Left cardiac atrium (tissue), 4 donors: ENCODE results near the gene CTTN. TPM values are rescaled to one million over a fixed set of nuclear protein-coding genes. Genes with fewer than 3 reads are reported as not detected.
"Not testable (repeated sequence)": the region's sequence is repeated elsewhere in the genome, so short reads cannot be mapped to it uniquely, and the experiment has no call there.

ENCODE experiments used
- ATAC-seq, 2 donors: fragments of 200-7000 bp; cut with Tn5 transposase; one replicate each; pipeline ENCODE4 v1.9.1; 2020; ENCODE audit warnings: mild to moderate bottlenecking in 2 of 2, moderate library complexity in 2 of 2
- DNase-seq: peaks from one replicate; pipeline ENCODE4 v3.0.0-alpha.2; 2020
- intact Hi-C, 2 donors: fragments of 100-400 bp; cut with DNase I; formaldehyde crosslinking; loops; one replicate each; pipeline versions ENCODE4 v1.14.1 to v1.15.1; 2022 to 2023
- total RNA-seq, 2 donors: library from RNA; stranded (reverse); fragmentation: NEBNext Ultra II Directional; extraction: Animal tissue kit (Norgen Biotek cat#: 25700); gene quantifications; one replicate each; pipeline ENCODE4 v1.2.1, GENCODE V29; 2021
- donor health status: DM: no; HTN: yes; CAD: no.
- donor health status: DM: no; HTN: yes; CAD: no; lungs with severe emphysema.
- donor health status: DM: yes; HTN: yes; CAD: no.
- donor health status: Dilated cardiomyopathy.

CTTN gene
- total RNA-seq, 2 donors from 2014 or later: 71.7 to 112 TPM

DNA sequence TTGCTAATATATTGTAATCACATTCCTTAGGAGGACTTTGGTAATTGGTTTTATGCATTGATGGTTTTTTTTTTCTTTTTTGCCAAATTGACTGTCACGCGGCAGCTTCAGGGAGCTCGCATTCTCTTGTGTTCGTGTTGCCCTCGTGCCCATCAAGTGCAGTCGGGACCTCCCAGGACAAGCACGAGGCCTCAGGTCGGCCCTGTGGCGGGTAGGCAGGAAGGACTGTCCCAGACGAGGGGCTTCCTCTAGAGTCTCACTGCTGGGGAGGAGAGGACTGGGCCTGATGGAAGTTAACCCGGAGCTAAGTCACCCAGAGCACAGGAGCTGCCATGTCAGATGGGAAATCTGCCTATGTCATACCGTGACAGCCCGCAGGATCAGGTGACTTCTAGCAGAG lies 37.0 kb downstream of the CTTN start:
- DNase-seq (no peak), ATAC-seq (no peak)
- intact Hi-C loops: no loop called here

DNA sequence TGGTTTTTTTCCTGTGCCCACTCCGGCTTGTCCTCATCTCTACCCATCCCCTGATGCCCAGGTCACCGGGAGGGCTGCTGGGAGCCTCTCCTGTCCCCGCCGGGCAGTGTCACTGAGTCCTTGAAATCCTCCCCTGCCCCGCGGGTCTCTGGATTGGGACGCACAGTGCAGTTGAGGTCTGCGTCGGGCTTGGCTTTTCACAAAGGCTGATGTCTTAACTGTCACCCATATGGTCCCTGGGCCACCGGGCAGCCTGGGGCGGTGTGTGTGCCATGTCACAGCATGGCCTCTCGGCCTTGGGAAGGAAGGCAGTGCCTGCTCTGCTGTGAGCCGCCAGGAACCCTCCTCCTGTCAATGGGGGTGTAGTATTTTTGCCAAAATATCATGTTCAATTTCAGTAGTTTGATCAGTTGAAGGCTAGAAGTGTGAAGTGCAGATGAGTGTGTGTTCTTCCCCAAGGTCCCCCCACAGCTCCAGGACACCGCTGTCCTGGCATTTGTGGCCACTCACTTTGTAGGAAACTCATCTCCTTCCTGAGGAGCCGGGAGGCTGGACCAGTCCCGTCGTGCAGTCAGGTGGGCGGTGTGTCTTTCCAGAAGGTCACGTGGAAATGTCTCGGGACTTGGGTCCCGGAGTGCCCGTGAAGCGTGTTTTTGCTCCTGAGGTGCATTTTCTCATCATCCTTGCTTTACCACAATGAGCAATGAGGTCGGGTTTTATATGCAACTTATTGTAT lies 37.6 kb downstream of the CTTN start:
- intact Hi-C loops: no loop called here
- DNase-seq (no peak), ATAC-seq (no peak)

DNA sequence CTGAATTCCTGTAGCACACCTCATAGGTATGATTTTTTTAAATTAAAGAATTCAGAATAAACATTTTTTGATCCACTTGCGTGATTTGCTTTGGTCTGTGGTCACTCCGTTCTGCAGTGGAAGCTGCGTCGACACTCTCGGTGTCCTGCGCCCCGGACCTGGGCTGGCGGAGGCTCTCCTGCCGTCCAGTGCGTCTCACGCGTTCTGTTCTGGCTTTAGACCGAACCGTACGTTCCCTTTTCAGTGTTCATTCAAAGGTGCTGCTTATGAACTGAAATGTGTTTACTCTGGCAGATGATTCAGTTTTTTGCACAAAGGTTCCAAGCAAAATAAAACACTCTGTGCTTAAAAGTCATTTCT lies 38.2 kb downstream of the CTTN start:
- DNase-seq (no peak), ATAC-seq (no peak)
- intact Hi-C loops: no loop called here

DNA sequence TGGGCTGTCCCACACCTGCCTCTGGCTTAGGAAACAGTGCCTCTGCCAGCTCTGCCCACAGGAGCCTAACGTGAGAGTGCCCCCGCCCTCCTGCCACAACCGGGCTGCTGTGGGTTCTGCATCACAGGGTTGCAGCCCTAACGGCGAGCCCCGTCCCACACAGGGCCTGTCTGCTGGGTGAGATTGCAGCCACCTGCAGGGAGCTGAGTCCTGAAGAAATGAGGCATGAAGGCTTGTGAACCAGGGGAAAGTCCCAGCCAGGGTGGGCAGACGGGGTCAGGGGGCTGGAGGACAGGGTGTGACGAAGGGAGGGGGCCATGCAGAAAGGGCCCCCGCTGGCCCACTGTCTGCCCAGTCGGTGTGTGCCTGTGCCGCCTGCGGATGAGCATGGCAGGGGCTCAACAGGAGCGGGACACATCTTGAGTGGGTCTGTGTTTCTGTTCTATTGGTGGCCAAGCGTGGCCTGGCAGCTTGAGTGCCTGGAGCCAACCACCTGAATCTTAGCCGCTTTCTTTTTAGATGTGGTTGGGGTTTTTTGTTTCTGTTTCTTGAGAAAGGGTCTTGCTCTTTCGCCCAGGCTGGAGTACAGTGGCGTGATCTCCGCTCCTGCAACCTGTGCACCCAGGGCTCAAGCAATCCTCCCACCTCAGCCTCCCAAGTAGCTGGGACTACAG lies 38.9 kb downstream of the CTTN start:
- intact Hi-C loops: no loop called here
- DNase-seq: no peak
- no peak for ATAC-seq

DNA sequence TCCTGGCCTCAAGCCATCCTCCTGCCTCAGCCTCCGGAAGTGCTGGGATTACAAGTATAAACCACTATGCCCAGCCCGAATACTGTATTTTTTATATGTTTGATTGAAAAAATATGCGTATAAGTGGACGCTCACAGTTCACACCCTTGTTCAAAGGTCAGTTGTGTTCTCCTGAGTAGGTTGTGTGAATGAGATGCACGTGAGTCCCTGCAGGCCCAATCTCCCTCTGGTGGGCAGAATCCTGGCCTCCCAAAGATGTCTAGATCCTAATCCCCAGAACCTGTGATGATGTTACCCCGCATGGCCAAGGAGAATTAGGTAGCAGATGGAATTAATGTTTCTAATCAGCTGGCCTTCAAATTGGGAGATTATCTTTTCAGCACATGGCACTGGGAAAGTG lies 41.9 kb downstream of the CTTN start:
- intact Hi-C loops: no loop called here

DNA sequence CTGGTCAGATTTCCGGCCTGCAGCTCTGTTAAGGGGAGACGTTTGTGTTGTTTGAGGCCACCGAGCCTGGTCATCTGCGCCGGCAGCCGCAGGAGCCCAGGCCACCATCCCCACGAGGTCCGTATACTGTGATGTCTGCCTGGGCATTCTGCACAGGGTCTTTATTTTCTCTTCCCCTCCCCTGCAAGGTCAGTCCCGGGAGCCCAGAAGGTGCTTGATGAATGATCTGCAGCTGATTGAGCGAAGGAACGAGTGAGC lies 45.4 kb downstream of the CTTN start:
- intact Hi-C loops: no loop called here
- ATAC-seq (no peak), DNase-seq (no peak)

More for the DNA sequence above, 41.9 kb downstream of the CTTN start:
- no peak for DNase-seq
- ATAC-seq: no peak

DNA sequence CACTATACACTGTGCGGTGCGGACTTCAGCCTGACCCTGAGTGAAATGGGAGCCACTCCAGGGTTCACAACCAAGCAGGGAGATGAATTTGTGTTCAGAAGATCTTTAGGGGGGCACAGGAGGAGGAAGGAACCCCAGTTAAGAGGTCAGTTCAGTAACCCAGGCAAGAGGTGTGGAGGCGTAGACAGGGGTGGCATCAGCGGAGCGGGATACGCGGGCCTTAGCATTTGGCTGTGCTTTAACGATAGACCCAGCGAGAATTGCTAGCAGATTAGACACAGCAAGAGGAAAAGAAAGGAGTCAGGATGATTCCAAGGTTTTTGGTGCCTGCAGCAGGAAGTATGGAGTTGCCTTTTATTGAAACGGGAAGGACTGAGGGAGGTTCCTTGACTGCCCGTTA lies 46.8 kb downstream of the CTTN start:
- no peak for DNase-seq
- ATAC-seq: no peak
- intact Hi-C loops: no loop called here

DNA sequence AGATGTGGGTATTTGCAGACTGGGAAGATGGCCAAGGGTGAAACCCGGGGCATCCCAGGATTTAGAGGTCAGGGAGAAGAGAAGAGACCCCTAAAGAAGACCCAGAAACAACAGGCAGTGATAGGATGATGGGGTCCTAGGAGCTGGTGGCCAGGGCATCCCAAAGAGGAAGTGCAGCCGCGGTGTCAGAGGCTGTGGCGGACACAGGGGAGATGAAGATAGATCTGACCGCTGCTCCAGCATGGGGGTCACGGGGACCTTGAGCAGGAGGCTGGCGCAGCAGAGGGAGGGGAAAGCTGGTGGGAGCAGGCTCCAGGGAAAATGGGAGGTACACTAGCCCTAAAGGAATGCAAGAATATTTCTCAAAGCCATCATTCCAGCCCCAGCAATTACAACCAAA lies 47.3 kb downstream of the CTTN start:
- DNase-seq (no peak), ATAC-seq (no peak)

DNA sequence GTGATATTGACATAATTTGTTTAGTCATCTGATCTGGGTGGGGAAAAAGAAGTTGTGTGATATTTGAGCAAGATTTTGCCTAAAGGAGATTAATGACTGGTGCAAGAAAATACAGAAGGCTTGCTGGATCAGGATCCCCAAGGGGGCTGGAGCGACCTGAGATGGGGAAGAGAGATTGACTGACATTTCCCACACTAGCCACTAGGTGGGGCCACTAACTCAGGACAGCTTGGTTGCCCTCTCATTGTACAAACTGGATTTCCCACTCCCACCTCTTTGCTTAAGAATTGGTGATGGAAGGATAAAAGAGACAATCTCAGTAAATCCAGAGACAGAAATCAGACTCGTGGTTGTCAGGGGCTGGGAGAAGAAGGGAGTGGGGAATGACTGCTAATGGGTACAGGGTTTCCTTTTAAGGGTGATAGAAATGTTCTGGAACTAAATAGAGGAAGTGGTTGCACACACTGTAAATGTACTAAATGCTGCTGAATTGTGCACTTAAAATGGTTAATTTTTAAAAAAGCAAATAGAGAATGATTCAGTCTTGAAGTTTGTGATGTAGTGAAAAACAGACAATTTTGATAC lies 50.7 kb downstream of the CTTN start:
- no peak for DNase-seq
- intact Hi-C loops: no loop called here
- no peak for ATAC-seq

More for the DNA sequence above, 47.3 kb downstream of the CTTN start:
- intact Hi-C loops: no loop called here

DNA sequence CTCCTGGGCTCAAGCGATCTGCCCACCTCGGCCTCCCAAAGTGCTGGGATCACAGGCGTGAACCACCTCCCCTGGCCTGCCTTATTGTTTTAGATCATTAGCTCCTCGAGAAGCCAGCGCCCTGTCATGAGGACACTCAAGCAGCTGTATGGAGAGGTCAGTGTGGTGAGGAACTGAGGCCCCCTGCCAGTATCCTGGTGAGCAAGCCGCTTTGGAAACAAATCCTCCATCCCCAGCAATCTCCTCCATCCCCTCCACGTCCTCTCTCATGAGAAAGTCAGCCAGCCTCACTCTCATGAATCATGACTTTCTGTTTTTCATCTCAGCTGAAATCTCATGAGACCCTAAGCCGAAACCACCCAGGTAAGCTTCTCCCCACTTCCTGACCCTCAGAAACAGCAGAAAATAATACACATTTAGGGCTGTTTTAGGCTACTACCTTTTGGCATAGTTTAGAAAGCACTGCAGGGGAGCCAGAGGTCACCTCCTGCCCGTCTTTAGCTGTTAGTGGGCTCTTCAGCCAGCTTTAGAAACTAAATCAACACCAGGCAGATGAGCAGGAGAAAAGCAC lies 56.0 kb downstream of the CTTN start:
- intact Hi-C loops: no loop called here
- no peak for ATAC-seq
- DNase-seq: no peak

DNA sequence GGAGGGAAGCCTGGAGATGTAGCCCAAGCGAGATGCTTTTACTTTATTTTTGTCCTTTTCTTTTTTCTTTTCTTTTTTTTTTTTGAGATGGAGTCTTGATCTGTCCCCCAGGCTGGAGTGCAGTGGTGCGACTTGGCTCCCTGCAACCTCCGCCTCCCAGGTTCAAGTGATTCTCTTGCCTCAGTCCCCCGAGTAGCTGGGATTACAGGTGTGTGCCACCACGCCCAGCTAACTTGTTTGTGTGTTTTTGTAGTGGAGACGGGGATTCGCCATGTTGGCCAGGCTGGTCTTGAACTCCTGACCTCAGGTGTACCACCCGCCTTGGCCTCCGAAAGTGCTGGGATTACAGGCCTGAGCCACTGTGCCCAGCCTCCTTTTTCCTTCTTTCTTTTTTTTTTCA lies 56.5 kb downstream of the CTTN start:
- ATAC-seq, intact Hi-C loops, DNase-seq: not testable (repeated sequence)

DNA sequence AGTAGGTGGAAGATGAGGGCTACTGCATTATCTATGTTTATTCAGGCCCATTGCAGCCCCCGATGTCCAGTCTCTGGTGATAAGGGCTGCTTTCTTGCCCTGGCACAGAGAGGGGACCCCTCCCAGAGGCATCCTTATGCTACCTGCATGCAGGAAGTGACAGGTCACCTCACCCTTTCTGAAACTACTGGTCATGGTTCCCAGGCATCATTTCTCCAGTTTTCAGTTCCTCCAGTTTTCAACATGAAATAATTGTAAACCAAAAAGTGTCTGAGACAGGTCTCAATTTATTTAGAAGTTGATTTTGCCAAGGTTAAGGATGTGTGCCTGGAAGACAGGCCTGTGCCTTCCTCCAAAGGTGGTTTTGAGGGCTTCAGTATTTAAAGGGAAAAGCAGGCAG lies 57.0 kb downstream of the CTTN start:
- ATAC-seq: no peak
- intact Hi-C loops: no loop called here
- no peak for DNase-seq

DNA sequence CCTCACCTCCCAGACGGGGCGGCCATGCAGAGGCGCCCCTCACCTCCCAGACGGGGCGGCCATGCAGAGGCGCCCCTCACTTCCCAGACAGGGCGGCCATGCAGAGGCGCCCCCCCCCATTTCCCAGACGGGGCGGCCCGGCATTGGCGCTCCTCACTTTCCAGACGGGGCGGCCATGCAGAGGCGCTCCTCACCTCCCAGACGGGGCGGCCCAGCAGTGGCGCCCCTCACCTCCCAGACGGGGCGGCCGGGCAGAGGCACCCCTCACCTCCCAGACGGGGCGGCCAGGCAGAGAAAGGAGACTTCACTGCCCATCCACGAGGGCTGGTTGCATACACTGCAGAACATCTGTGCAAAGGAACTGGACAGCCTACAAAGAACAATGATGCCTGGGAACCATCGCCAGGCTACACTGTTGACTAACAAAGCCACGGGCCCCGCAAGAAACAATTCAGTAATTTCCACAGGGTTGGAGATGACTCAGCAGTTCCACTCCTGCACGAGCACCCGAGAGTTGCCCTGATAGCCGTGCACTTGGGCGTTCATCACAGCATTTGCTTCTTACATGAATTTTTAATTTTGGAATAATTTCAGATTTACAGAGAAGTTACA lies 58.7 kb downstream of the CTTN start:
- ATAC-seq (peak in 1 of 2 donors; percentile 74), DNase-seq (no peak)
- intact Hi-C loops: no loop called here

DNA sequence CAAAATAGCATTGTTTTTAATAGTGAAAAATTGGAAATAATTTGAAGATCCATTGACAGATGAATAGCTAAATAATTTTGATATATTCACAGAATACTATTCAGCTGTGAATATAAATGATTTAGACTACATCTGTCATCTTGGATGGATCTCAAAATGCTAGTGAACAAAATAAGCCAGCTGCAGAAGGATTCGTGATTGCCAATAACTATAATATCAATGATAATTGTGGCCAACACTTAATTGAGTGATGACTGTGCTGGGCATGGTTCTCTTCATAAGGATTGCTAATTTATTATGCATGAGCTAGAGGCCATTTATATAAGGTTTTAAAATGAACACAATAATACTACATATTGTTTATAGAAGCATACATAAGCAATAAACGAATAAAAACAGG lies 60.4 kb downstream of the CTTN start:
- DNase-seq: no peak
- ATAC-seq: no peak

DNA sequence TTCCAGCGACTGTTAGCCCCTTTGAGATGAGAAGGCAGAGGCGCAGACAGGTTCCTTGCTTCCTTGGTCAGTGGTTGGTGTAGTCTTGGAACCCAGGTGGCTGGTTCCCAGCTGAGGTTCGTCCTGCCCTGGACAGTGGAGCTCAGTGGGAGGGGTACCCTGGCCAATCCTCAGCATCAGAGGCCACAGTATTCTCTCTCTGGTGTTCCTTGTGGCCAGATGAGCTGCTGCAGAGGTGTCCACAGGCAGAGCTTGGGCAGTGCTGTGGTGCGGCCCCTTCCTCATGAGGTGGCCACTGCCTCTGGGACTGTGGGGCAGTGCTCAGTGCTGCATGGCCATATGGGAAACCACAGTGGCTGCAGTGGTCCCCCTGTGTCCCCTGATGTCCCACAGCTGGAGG lies 61.8 kb downstream of the CTTN start:
- intact Hi-C loops: no loop called here
- ATAC-seq: no peak
- DNase-seq: no peak

More for the DNA sequence above, 60.4 kb downstream of the CTTN start:
- intact Hi-C loops: no loop called here

DNA sequence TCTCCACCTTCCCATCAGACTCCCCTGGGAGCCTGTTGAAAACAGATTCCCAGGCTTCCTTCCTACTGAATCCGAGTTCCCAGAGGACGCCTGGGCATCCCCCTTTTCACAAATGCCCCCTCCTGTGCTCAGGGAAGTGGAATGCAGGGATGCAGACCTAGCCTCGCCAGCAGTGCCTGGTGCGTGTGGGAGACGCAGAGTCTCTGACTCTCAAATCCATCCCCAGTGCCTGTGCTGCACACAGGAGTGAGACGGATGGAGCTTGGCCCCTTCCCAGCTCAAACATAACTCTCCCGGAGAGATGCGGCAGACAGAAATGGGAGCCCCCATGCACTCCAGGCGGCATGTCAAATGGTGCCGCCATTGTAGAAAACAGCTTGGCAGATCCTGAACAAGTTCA lies 62.6 kb downstream of the CTTN start:
- DNase-seq: no peak
- intact Hi-C loops: no loop called here
- no peak for ATAC-seq

DNA sequence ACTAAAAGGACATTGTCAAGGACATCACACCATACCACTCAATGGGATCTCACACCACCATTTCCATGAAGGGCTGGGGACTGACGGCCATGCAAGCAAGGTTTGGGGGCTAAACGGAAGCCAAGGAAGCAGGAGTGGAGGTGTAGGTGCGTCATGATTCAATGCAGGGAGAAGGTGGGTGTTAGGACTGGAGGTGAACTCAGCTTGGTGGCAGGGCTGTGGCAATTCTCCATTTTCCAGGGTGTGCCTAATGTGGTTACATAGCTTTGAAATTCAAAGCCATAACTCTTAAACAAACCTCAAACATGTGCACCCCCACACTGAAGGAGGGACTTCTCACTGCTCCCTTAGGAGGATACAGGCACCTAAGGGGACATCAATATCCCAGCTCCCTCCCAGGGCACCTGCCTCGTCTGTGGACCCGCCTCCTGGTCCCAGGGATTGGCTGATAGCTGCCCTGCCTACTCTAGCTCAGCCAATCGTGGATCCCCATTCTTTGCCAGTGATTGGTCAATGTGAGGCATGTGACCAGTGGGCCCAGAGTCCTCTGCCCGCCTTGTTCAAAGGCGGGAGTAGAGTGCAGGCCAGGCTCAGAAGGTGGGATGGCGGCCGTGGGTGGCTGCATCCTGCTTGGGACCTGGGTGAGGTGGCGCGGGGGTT lies 64.6 kb downstream of the CTTN start:
- no peak for DNase-seq
- no peak for ATAC-seq
- intact Hi-C loops: no loop called here

DNA sequence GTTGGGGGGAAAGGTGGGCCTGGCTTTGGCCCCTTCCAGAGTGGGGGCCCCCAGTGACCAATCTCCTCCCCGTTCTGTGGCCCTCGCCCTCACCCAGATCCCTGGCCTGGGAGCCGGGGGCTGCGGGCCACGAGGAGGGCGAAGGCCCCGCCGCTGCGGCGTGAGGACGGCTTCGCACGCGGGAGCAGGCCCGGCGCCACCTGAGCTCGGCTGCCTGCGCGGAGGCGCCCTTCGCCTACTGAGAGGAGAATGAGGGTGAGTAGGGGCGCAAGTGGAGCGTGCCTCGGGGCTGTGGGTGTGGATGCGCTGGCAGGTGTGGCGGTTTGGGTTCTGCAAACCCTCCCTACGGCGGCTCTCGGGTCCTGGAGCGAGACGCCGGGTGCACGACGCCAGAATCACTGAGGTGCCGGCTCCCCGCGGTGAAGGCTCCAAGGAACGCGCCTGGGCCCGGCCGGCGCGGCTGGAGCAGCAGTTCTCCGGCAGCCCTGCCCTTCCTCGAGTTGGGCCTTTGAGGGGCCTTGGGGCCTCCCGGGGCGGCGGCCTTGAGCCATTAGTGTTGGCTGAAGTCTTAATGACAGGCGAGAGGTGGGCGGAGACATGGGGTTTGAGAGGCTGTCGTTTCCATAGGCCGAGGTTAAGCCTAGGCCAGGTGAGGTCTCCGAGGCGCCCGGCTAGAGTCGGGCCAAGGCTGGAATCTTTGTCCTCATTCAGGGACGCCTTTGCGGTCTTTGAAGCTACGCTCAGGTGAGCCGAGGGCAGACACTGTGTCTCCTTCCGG lies 65.3 kb downstream of the CTTN start:
- DNase-seq: no peak
- ATAC-seq: no peak
- intact Hi-C loops: no loop called here
